HepG2 (cell line): ENCODE measurements around the gene SHISA9. TPM values are rescaled to one million over a fixed set of nuclear protein-coding genes. Genes with fewer than 3 reads are reported as not detected.

Source experiments
- ATAC-seq: fragments of 200-7000 bp; cut with Tn5 transposase; 3 replicates; pipeline ENCODE4 v1.9.1; 2020; ENCODE audit warnings: mild to moderate bottlenecking, moderate library complexity
- BruUV-seq: library from RNA; stranded (reverse); fragments of 400-500 nt; replicated peaks from 2 replicates; lab custom pipeline; 2021; lab: Mats Ljungman, UMichigan
- CTCF ChIA-PET: fragments of 300-600 bp; formaldehyde crosslinking; extraction: SDS; loops from one replicate; lab custom pipeline; 2021; ENCODE audit warnings: low total read pairs, inconsistent platforms, low intra/inter-chr PET ratio; lab: Yijun Ruan, JAX
- POLR2A ChIA-PET: fragments of 350-600 bp; sonication (Branson Sonifier 250); formaldehyde crosslinking; loops from one replicate; lab custom pipeline; 2020; ENCODE audit warnings: antibody characterized with exemption, inconsistent platforms; lab: Yijun Ruan, JAX
- DNase-seq: peaks from one replicate; pipeline ENCODE4 v3.0.0-alpha.2; 2015; ENCODE audit warnings: low spot score
- FAIRE-seq: peaks from 3 replicates; lab custom pipeline; 2011; peaks lifted over from hg19 to GRCh38; lab: Jason Lieb, UNC
- H2AFZ ChIP-seq: one replicate; pipeline ENCODE4 v1.6.1; 2011; ENCODE audit warnings: low read length, inconsistent platforms
- H3K27ac ChIP-seq: fragments of 300-600 bp; 3 replicates; pipeline ENCODE4 v1.8.0; 2011; ENCODE audit warnings: mixed run types, mild to moderate bottlenecking, mixed read lengths, low read length, inconsistent platforms; ENCODE audit not compliant: insufficient read depth; ENCODE audit errors: extremely low read length
- H3K27me3 ChIP-seq, 2 experiments: fragments of 200-600 bp in 1 of 2; 2 replicates in 1 of 2; 3 replicates in 1 of 2; pipeline versions ENCODE4 v1.6.0 to v1.8.0; 2011; ENCODE audit warnings: low read length in 2 of 2, mild to moderate bottlenecking in 2 of 2, moderate library complexity in 2 of 2, inconsistent platforms in 1 of 2; ENCODE audit not compliant: insufficient read depth in 2 of 2, control insufficient read depth in 1 of 2
- H3K36me3 ChIP-seq, 2 experiments: fragments of 200-600 bp in 1 of 2; replicated peaks in 1 of 2; 2 replicates in 1 of 2; 3 replicates in 1 of 2; pipeline versions ENCODE4 v1.5.1 to v1.8.0; 2011; ENCODE audit warnings: low read length in 2 of 2, inconsistent platforms in 1 of 2; ENCODE audit not compliant: insufficient read depth in 2 of 2, control insufficient read depth in 1 of 2
- H3K4me1 ChIP-seq: 2 replicates; pipeline ENCODE4 v1.5.1; 2012; ENCODE audit warnings: low read length, inconsistent platforms; ENCODE audit not compliant: insufficient read depth
- H3K4me2 ChIP-seq: 2 replicates; pipeline ENCODE4 v1.6.0; 2011; ENCODE audit warnings: low read depth, low read length, inconsistent platforms
- H3K4me3 ChIP-seq, 3 experiments: fragments of 200-600 bp in 1 of 3; sonication (generic), shearing (Covaris generic) in 1 of 3; replicated peaks in 1 of 3; 2 replicates each; pipeline ENCODE4 v1.5.1; 2011 to 2016; ENCODE audit warnings: low read length in 3 of 3, inconsistent platforms in 2 of 3, low read depth in 2 of 3, mild to moderate bottlenecking in 2 of 3, control low read depth in 1 of 3, mixed read lengths in 1 of 3; ENCODE audit not compliant: insufficient read depth in 1 of 3
- H3K79me2 ChIP-seq: one replicate; pipeline ENCODE4 v1.6.1; 2011; ENCODE audit warnings: low read length, inconsistent platforms; ENCODE audit not compliant: insufficient read depth
- H3K9ac ChIP-seq: 2 replicates; pipeline ENCODE4 v1.6.0; 2011; ENCODE audit warnings: mild to moderate bottlenecking, low read depth, low read length, inconsistent platforms; ENCODE audit not compliant: insufficient read depth
- H3K9me3 ChIP-seq: 2 replicates; pipeline ENCODE4 v1.5.1; 2012; ENCODE audit warnings: mild to moderate bottlenecking, low read length
- H4K20me1 ChIP-seq: 2 replicates; pipeline ENCODE4 v1.6.0; 2011; ENCODE audit warnings: inconsistent platforms, mild to moderate bottlenecking, low read length, moderate library complexity; ENCODE audit not compliant: insufficient read depth
- CREB1 ChIP-seq, 2 experiments: fragments of 450-650 bp in 1 of 2; IDR thresholded peaks; 2 replicates each; pipeline ENCODE4 v1.6.1; 2016 to 2017; ENCODE audit warnings: control low read depth in 1 of 2, mild to moderate bottlenecking in 1 of 2, missing compliant biosample characterization in 1 of 2, missing genetic modification characterization in 1 of 2
- FIP1L1 ChIP-seq: fragments of 200-400 bp; formaldehyde crosslinking; IDR thresholded peaks from 2 replicates; pipeline ENCODE4 v1.6.1; 2018; ENCODE audit warnings: low read depth, mild to moderate bottlenecking, low read length, moderate library complexity, borderline replicate concordance; ENCODE audit not compliant: insufficient read depth
- HDAC2 ChIP-seq: sonication (generic); formaldehyde crosslinking; IDR thresholded peaks from 2 replicates; pipeline ENCODE4 v1.4.0; 2020; ENCODE audit warnings: missing genetic modification reagents
- PLRG1 ChIP-seq: fragments of 450-650 bp; conservative IDR thresholded peaks from 2 replicates; pipeline ENCODE4 v1.6.1; 2016
- POGZ ChIP-seq: sonication (generic); formaldehyde crosslinking; IDR thresholded peaks from 2 replicates; pipeline ENCODE4 v1.4.0; 2020; ENCODE audit warnings: mild to moderate bottlenecking, missing genetic modification reagents
- RNF2 ChIP-seq: fragments of 450-650 bp; conservative IDR thresholded peaks from 2 replicates; pipeline ENCODE4 v1.6.1; 2016; ENCODE audit warnings: low read depth
- SOX6 ChIP-seq, 2 experiments: fragments of 450-650 bp in 1 of 2; sonication (generic) in 1 of 2; formaldehyde crosslinking in 1 of 2; IDR thresholded peaks; 2 replicates each; pipeline versions ENCODE4 v1.4.0 to v1.6.1; 2017 to 2020; ENCODE audit warnings: antibody characterized with exemption in 1 of 2, mild to moderate bottlenecking in 1 of 2, missing genetic modification reagents in 1 of 2
- XRCC5 ChIP-seq: fragments of 200-400 bp; formaldehyde crosslinking; optimal IDR thresholded peaks from 2 replicates; pipeline ENCODE3; 2017; ENCODE audit warnings: mild to moderate bottlenecking, low read length
- ZNF24 ChIP-seq: fragments of 450-650 bp; IDR thresholded peaks from 2 replicates; pipeline ENCODE4 v1.6.1; 2017; ENCODE audit warnings: antibody characterized with exemption, mild to moderate bottlenecking
- ZNF607 ChIP-seq: sonication (generic); formaldehyde crosslinking; IDR thresholded peaks from 2 replicates; pipeline ENCODE4 v1.5.1; 2020; ENCODE audit warnings: missing genetic modification reagents, mild to moderate bottlenecking, borderline replicate concordance
- WGBS: methylation state at CpG from one replicate; pipeline ENCODE4 v1.1.6; 2017; ENCODE audit warnings: low lambda C conversion rate; 5-methylcytosine and 5-hydroxymethylcytosine counted together
- in situ Hi-C: cut with HindIII; loops from 2 replicates; pipeline ENCODE4 v1.10.0; 2017; ENCODE audit warnings: low pct_unique_long_range_greater_than_20kb; ENCODE audit not compliant: extremely low pct_ligation_motif_present
- intact Hi-C: fragments of 100-400 bp; cut with micrococcal nuclease; formaldehyde crosslinking; loops from one replicate; pipeline ENCODE4 v1.10.0; 2022; ENCODE audit not compliant: unreplicated experiment
- polyA plus RNA-seq, 8 experiments: library from polyadenylated mRNA; depleted of rRNA in 3 of 8; stranded (reverse) in 7 of 8; unstranded in 1 of 8; fragments of >200 nt; fragmentation: Illumina TruSeq in 4 of 8; extraction: Trizol in 4 of 8; gene quantifications; 2 replicates each; pipeline versions ENCODE4 v1.2.1 to v1.2.3, GENCODE V29; 2011 to 2016; ENCODE audit warnings: low read depth in 4 of 8, missing spikeins in 1 of 8, mixed read lengths in 1 of 8; ENCODE audit not compliant: insufficient read depth in 1 of 8
- total RNA-seq, 5 experiments: library from RNA; depleted of rRNA; stranded (reverse); fragments of >200 nt; fragmentation: Illumina TruSeq; extraction: Trizol; gene quantifications; 2 replicates each; pipeline ENCODE4 v1.2.3, GENCODE V29; 2016; ENCODE audit warnings: low read depth in 1 of 5
- TF ChIP-seq, protein P1 (sequence below): sonication (generic); formaldehyde crosslinking; IDR thresholded peaks from 2 replicates; pipeline ENCODE4 v1.4.0; 2020; ENCODE audit warnings: low read depth, mild to moderate bottlenecking, missing genetic modification reagents

SHISA9 gene
- total and polyA plus RNA-seq, 2 of the 13 experiments (the other 11 are each of a cell fraction or from before 2014, with no cell fraction given), result 0.01 TPM; not detected in 1

DNA sequence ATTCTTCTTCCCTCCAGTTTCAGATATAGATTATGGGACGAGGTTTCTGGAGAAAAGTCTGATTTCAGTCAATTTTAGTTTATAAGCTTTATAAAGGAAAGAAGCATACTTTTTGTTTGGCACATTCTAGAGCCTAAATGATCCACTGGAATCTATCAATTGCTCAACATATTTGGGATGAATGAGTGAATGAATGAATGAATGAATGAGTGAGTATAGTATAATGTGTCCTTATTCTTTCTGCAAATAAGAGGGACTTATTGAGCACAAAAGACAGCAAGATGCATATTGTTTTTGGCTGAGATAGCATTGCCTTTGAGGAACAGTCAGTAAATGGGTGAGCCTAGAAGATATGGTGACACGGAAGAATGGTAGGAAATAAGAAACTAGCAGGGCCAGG lies 245.4 kb downstream of the SHISA9 start:
- 3% methylated on average over 2 of the region's 2 CpGs for WGBS
- H3K27me3 ChIP-seq, result no peaks in the 10 kb centered on the region; a peak in 1 of 5 replicates
- H3K79me2 ChIP-seq, result no peaks in the 10 kb centered on the region
- H3K4me2 ChIP-seq, result no peak overlapping the region
- CTCF ChIA-PET, result no interaction called here
- H3K4me3 ChIP-seq, result no peak overlapping the region
- TF ChIP-seq FIP1L1 (no peak), ZNF24 (0 out of 2 replicates have a peak, but pooled peaks have one; percentile 52)
- H3K9ac ChIP-seq, result no peak overlapping the region
- H3K36me3 ChIP-seq, result no peaks in the 10 kb centered on the region
- DNase-seq (no peak), FAIRE-seq (no peak), ATAC-seq (no peak)
- no peak overlapping the region for H3K27ac ChIP-seq
- H2AFZ ChIP-seq, result no peak overlapping the region
- intact Hi-C loops (no loop called here), in situ Hi-C loops (no loop called here)
- POLR2A ChIA-PET, result no interaction called here
- no TSS peak for BruUV-seq
- no peaks in the 10 kb centered on the region for H4K20me1 ChIP-seq
- no peaks in the 10 kb centered on the region for H3K4me1 ChIP-seq
- no peaks in the 10 kb centered on the region for H3K9me3 ChIP-seq

DNA sequence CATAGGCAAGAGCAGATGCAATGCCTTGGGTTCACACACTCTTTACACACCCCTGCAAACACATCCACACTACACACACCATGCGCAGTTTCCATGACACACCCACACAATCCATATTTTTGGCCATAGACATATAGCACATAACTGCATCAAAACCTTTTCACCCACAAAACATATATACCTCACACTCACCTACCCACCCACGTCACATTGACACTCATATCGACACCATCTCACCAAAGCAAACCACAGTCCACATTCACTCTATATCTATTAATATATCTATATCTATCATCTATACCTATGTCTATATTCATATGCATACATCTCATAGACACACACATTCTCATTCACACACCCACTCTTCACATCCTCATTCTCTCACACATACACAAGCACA lies 246.9 kb downstream of the SHISA9 start:
- no peaks in the 10 kb centered on the region for H3K9me3 ChIP-seq
- no peaks in the 10 kb centered on the region for H4K20me1 ChIP-seq
- ChIA-PET CTCF (no interaction called here), POLR2A (no interaction called here)
- in situ Hi-C loops (no loop called here), intact Hi-C loops (no loop called here)
- no peak overlapping the region for H3K9ac ChIP-seq
- WGBS, result 34% methylated on average over 3 of the region's 3 CpGs
- TF ChIP-seq SOX6 (IDR thresholded peaks at IDR 0.05) (no peak), SOX6 (CRISPR knock-in tag; IDR thresholded peaks at IDR 0.05) (no peak), CREB1 (IDR thresholded peaks at IDR 0.05) (peak; percentile 57; the same call in 1 of the 2 replicates), CREB1 (CRISPR knock-in tag; IDR thresholded peaks at IDR 0.05) (no peak), POGZ (CRISPR knock-in tag) (no peak), PLRG1 (0 out of 2 replicates have a peak, but pooled peaks have one; percentile 10), RNF2 (no peak), HDAC2 (CRISPR knock-in tag) (no peak), ZNF607 (CRISPR knock-in tag) (no peak), XRCC5 (no peak)
- TF ChIP-seq, protein P1, sequence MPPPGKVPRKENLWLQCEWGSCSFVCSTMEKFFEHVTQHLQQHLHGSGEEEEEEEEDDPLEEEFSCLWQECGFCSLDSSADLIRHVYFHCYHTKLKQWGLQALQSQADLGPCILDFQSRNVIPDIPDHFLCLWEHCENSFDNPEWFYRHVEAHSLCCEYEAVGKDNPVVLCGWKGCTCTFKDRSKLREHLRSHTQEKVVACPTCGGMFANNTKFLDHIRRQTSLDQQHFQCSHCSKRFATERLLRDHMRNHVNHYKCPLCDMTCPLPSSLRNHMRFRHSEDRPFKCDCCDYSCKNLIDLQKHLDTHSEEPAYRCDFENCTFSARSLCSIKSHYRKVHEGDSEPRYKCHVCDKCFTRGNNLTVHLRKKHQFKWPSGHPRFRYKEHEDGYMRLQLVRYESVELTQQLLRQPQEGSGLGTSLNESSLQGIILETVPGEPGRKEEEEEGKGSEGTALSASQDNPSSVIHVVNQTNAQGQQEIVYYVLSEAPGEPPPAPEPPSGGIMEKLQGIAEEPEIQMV, result no peak
- no peaks in the 10 kb centered on the region for H3K36me3 ChIP-seq
- H3K27me3 ChIP-seq, result no peaks in the 10 kb centered on the region; a peak in 1 of 5 replicates
- H2AFZ ChIP-seq, result no peak overlapping the region
- ATAC-seq (no peak), FAIRE-seq (no peak), DNase-seq (no peak)
- H3K27ac ChIP-seq, result no peak overlapping the region
- no TSS peak for BruUV-seq
- no peaks in the 10 kb centered on the region for H3K79me2 ChIP-seq
- no peaks in the 10 kb centered on the region for H3K4me1 ChIP-seq
- no peak overlapping the region for H3K4me3 ChIP-seq
- H3K4me2 ChIP-seq, result no peak overlapping the region
